Measurements from ENCODE around the gene SPRTN.

- TF ChIP-seq, protein P1, sequence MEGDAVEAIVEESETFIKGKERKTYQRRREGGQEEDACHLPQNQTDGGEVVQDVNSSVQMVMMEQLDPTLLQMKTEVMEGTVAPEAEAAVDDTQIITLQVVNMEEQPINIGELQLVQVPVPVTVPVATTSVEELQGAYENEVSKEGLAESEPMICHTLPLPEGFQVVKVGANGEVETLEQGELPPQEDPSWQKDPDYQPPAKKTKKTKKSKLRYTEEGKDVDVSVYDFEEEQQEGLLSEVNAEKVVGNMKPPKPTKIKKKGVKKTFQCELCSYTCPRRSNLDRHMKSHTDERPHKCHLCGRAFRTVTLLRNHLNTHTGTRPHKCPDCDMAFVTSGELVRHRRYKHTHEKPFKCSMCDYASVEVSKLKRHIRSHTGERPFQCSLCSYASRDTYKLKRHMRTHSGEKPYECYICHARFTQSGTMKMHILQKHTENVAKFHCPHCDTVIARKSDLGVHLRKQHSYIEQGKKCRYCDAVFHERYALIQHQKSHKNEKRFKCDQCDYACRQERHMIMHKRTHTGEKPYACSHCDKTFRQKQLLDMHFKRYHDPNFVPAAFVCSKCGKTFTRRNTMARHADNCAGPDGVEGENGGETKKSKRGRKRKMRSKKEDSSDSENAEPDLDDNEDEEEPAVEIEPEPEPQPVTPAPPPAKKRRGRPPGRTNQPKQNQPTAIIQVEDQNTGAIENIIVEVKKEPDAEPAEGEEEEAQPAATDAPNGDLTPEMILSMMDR (IDR thresholded peaks at IDR 0.05) = no peak
- no peak for TF ChIP-seq POLR2A (IDR thresholded peaks at IDR 0.05)
These were observed 38.0 kb downstream of the SPRTN start for GRCh38 chr1:231376101-231376500.
